GM12892 (cell line): ENCODE results near the gene KAZN.

Source experiments
- DNase-seq: peaks from one replicate; pipeline ENCODE4 v3.0.0; 2011; ENCODE audit not compliant: insufficient read length
- FAIRE-seq: peaks from 2 replicates; lab custom pipeline; 2011; peaks lifted over from hg19 to GRCh38; lab: Jason Lieb, UNC
- POLR2A ChIP-seq: IDR thresholded peaks from 2 replicates; pipeline ENCODE4 v1.6.1; 2011; ENCODE audit warnings: low read depth, low read length, control low read depth
- POLR2AphosphoS5 ChIP-seq: IDR thresholded peaks from 2 replicates; pipeline ENCODE4 v1.6.1; 2011; ENCODE audit warnings: low read depth, low read length, control low read depth
- TAF1 ChIP-seq: IDR thresholded peaks from 2 replicates; pipeline ENCODE4 v1.6.1; 2011; ENCODE audit warnings: low read depth, mild to moderate bottlenecking, control low read depth, low read length, borderline replicate concordance

Gene KAZN

GRCh38 chr1:14784790-14785773 is 186.6 kb downstream of the KAZN start:
- no peak for FAIRE-seq
- no peak for DNase-seq
- TF ChIP-seq TAF1 (no peak), POLR2AphosphoS5 (no peak), POLR2A (no peak)

- TF ChIP-seq POLR2A (no peak), POLR2AphosphoS5 (no peak), TAF1 (no peak)
- FAIRE-seq (no peak), DNase-seq (no peak)
Observed at GRCh38 chr1:14786109-14786675, 187.7 kb downstream of the KAZN start.

GRCh38 chr1:14786681-14787080 is 188.2 kb downstream of the KAZN start:
- TF ChIP-seq TAF1 (no peak), POLR2A (no peak), POLR2AphosphoS5 (no peak)
- DNase-seq: no peak
- no peak for FAIRE-seq

- TF ChIP-seq POLR2A (no peak), POLR2AphosphoS5 (no peak), TAF1 (no peak)
- no peak for DNase-seq
- no peak for FAIRE-seq
Observed at GRCh38 chr1:14787604-14788003, 189.1 kb downstream of the KAZN start.

- TF ChIP-seq TAF1 (no peak), POLR2A (no peak), POLR2AphosphoS5 (no peak)
- DNase-seq: no peak
- no peak for FAIRE-seq
Observed at GRCh38 chr1:14788080-14788479, 189.6 kb downstream of the KAZN start.

- FAIRE-seq (no peak), DNase-seq (no peak)
- TF ChIP-seq POLR2AphosphoS5 (no peak), POLR2A (no peak), TAF1 (no peak)
Observed at GRCh38 chr1:14790982-14791381, 192.5 kb downstream of the KAZN start.

GRCh38 chr1:14791654-14792053 is 193.2 kb downstream of the KAZN start:
- TF ChIP-seq POLR2AphosphoS5: no peak
- no peak for TF ChIP-seq POLR2A
- TF ChIP-seq TAF1: no peak
- FAIRE-seq (no peak), DNase-seq (no peak)

- FAIRE-seq: no peak
- no peak for DNase-seq
- TF ChIP-seq POLR2A (no peak), TAF1 (no peak), POLR2AphosphoS5 (no peak)
Observed at GRCh38 chr1:14794136-14794768, 195.8 kb downstream of the KAZN start.

- TF ChIP-seq POLR2A: no peak
- no peak for TF ChIP-seq TAF1
- TF ChIP-seq POLR2AphosphoS5: no peak
- DNase-seq (no peak), FAIRE-seq (no peak)
Observed at GRCh38 chr1:14794906-14795305, 196.4 kb downstream of the KAZN start.

GRCh38 chr1:14795589-14795988 is 197.1 kb downstream of the KAZN start:
- DNase-seq (no peak), FAIRE-seq (no peak)
- TF ChIP-seq POLR2AphosphoS5 (no peak), POLR2A (no peak), TAF1 (no peak)

GRCh38 chr1:14800014-14800413 is 201.5 kb downstream of the KAZN start:
- DNase-seq (no peak), FAIRE-seq (no peak)
- TF ChIP-seq TAF1 (no peak), POLR2AphosphoS5 (no peak), POLR2A (no peak)

- FAIRE-seq: no peak
- TF ChIP-seq POLR2A: no peak
- TF ChIP-seq TAF1: no peak
- no peak for TF ChIP-seq POLR2AphosphoS5
- no peak for DNase-seq
Observed at GRCh38 chr1:14800500-14801076, 202.1 kb downstream of the KAZN start.
